C4-2B (cell line): ENCODE measurements around the gene ANKRD44.

Experiments used
- CTCF ChIP-seq: fragments of 450-650 bp; conservative IDR thresholded peaks from 2 replicates; pipeline ENCODE4 v1.5.1; 2017; ENCODE audit warnings: mild to moderate bottlenecking
- ZFX ChIP-seq: fragments of 450-650 bp; IDR thresholded peaks from 2 replicates; pipeline ENCODE4 v1.6.1; 2017

- TF ChIP-seq CTCF = no peak
- no peak for TF ChIP-seq ZFX
Observed at GRCh38 chr2:197306024-197306695, 4.4 kb downstream of the ANKRD44 start.
